Pancreas (tissue), 10 donors: ENCODE measurements around the gene TRAK1. TPM values are rescaled to one million over a fixed set of nuclear protein-coding genes. Genes with fewer than 3 reads are reported as not detected.

ENCODE experiments used
- ATAC-seq, 4 donors: fragments of 200-7000 bp; cut with Tn5 transposase; one replicate each; pipeline versions ENCODE4 v1.8.0 to v1.9.1; 2020; ENCODE audit warnings: mild to moderate bottlenecking in 4 of 4, moderate library complexity in 4 of 4
- DNase-seq, 6 donors: peaks; one replicate each; pipeline ENCODE4 v3.0.0-alpha.2; 2020
- FAIRE-seq: peaks from 2 replicates; lab custom pipeline; 2012; peaks lifted over from hg19 to GRCh38; lab: Jason Lieb, UNC
- H3K27ac ChIP-seq, 4 donors: fragments of 200-600 bp; sonication (generic); 1 replicate in 3 of 4; 2 replicates in 1 of 4; pipeline versions ENCODE4 v1.5.0 to v1.8.0; 2020
- H3K27me3 ChIP-seq, 4 donors: fragments of 200-600 bp; one replicate each; pipeline ENCODE4 v1.8.0; 2021
- H3K36me3 ChIP-seq, 3 donors: fragments of 200-600 bp; sonication (generic) in 1 of 3; one replicate each; pipeline versions ENCODE4 v1.5.0 to v1.8.0; 2020 to 2021
- H3K4me1 ChIP-seq, 3 donors: fragments of 200-600 bp; one replicate each; pipeline ENCODE4 v1.8.0; 2021
- H3K4me3 ChIP-seq, 4 donors: fragments of 200-600 bp; sonication (generic) in 2 of 4; one replicate each; pipeline versions ENCODE4 v1.5.0 to v1.8.0; 2020 to 2021
- H3K9me3 ChIP-seq, 4 donors: fragments of 200-600 bp; one replicate each; pipeline ENCODE4 v1.8.0; 2021
- WGBS, 2 donors: extraction: QIAGEN DNeasy Blood & Tissue Kit; methylation state at CpG; one replicate each; pipeline ENCODE4 v1.1.7; 2013; 5-methylcytosine and 5-hydroxymethylcytosine counted together
- intact Hi-C, 3 donors: fragments of 100-400 bp; cut with DNase I; formaldehyde crosslinking; loops; one replicate each; pipeline versions ENCODE4 v1.11.1 to v1.14.2; 2022
- polyA plus RNA-seq, 2 donors: library from polyadenylated mRNA; stranded (reverse); fragments of 200-250 nt; gene quantifications; one replicate each; pipeline ENCODE4 v1.2.3, GENCODE V29; 2013
- total RNA-seq, 6 donors: library from RNA; stranded (reverse); fragmentation: NEBNext Ultra II Directional in 4 of 6; extraction: Animal tissue kit (Norgen Biotek cat#: 25700) in 4 of 6; gene quantifications; one replicate each; pipeline versions ENCODE4 v1.2.1 to v1.2.4, GENCODE V29; 2021 to 2023
- TF ChIP-seq, protein P1 (sequence below), 4 donors: fragments of 200-600 bp; sonication (generic) in 3 of 4; IDR thresholded peaks; one replicate each; pipeline versions ENCODE4 v1.5.0 to v1.8.0; 2021; ENCODE audit warnings: antibody characterized with exemption in 4 of 4
- donor health status: healthy with polysubstance abuse.
- donor health status: DM: no; HTN: no; CAD: no; lungs with moderate emphysema.
- donor health status: DM: no; HTN: no; CAD: no.
- donor health status: control.
- donor health status: control.
- donor health status: Bipolar disorder and iron deficiency.
- donor health status: DM: yes; HTN: yes; CAD: no.
- donor health status: DM: no; HTN: no; CAD: no.
- donor health status: DM: no; HTN: no; CAD: no.
- donor health status: DM: yes; HTN: yes; CAD: no.

The TRAK1 gene
- total and polyA plus RNA-seq, 8 donors, result 9.3 to 24.3 (median 11.7) TPM

DNA sequence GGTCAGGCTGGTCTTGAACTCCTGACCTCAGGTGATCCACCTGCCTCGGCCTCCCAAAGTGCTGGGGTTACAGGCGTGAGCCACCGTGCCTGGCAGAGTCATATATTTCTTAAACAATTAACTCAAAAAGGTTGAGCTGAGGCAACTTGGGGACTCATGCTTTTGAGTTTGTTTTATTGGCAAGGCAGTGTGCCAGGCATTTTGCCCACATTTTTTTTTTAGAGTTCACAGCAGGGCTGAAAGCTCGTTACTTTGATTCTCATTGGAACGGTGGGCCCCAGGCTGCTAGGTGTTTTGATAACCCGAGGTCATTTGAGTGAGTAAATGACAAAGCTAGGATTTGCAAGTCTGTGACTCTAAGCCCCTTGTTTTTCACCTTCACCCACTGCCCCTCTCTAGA lies 98.6 kb downstream of the TRAK1 start:
- Histone ChIP-seq H3K27me3 (no peaks in the 10 kb centered on the region), H3K36me3 (peaks cover 0 to 15% (median 0%) of the 10 kb centered on the region in 3 donors), H3K4me3 (no peak overlapping the region), H3K4me1 (no peaks in the 10 kb centered on the region), H3K27ac (no peak overlapping the region), H3K9me3 (no peaks in the 10 kb centered on the region)
- WGBS, 2 donors, result 47 to 51% methylated on average over 6 of the region's 6 CpGs
- ATAC-seq, result no peak
- DNase-seq, result no peak
- no peak for FAIRE-seq
- TF ChIP-seq, protein P1, sequence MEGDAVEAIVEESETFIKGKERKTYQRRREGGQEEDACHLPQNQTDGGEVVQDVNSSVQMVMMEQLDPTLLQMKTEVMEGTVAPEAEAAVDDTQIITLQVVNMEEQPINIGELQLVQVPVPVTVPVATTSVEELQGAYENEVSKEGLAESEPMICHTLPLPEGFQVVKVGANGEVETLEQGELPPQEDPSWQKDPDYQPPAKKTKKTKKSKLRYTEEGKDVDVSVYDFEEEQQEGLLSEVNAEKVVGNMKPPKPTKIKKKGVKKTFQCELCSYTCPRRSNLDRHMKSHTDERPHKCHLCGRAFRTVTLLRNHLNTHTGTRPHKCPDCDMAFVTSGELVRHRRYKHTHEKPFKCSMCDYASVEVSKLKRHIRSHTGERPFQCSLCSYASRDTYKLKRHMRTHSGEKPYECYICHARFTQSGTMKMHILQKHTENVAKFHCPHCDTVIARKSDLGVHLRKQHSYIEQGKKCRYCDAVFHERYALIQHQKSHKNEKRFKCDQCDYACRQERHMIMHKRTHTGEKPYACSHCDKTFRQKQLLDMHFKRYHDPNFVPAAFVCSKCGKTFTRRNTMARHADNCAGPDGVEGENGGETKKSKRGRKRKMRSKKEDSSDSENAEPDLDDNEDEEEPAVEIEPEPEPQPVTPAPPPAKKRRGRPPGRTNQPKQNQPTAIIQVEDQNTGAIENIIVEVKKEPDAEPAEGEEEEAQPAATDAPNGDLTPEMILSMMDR (IDR thresholded peaks at IDR 0.05), result no peak
- intact Hi-C loops, result loop anchor here (5.0 to 10.0 kb wide), 3 partner anchors 72 to 295 kb away; no protein-coding TSS in a partner anchor

GRCh38 chr3:42190701-42191442 lies 99.7 kb downstream of the TRAK1 start:
- DNase-seq, result peak in 5 of 6 donors; percentile 46 to 82 (median 60)
- Histone ChIP-seq H3K27ac (no peak overlapping the region), H3K9me3 (no peaks in the 10 kb centered on the region), H3K36me3 (peaks cover 0 to 23% (median 0%) of the 10 kb centered on the region in 3 donors), H3K4me1 (no peaks in the 10 kb centered on the region), H3K4me3 (no peak overlapping the region), H3K27me3 (no peaks in the 10 kb centered on the region)
- FAIRE-seq, result no peak
- peak; percentile 61 to 89 (median 86) for ATAC-seq
- intact Hi-C loops, result loop anchor here (5.0 to 10.0 kb wide), 2 partner anchors 74 to 296 kb away; no protein-coding TSS in a partner anchor
- WGBS, 2 donors, result 39 to 46% methylated on average over 11 of the region's 11 CpGs
- TF ChIP-seq, protein P1 (IDR thresholded peaks at IDR 0.05), result peak; percentile 57 to 91 (median 74)

DNA sequence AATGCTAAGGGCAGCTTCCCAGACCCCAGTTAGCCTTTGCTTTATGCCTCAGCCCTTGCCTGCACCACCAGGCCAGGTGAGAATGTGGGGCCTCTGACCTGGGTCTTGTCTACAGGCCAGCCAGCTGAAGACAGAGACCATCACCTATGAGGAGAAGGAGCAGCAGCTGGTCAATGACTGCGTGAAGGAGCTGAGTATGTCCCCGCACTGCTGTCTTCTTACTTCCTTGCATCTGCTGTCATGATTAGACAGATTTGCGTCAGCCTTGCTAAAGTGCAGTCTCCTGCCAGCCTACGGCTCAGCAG lies 100.2 kb downstream of the TRAK1 start:
- H3K4me3 ChIP-seq, result no peak overlapping the region
- no peaks in the 10 kb centered on the region for H3K27me3 ChIP-seq
- peak in 1 of 4 donors; percentile 33 for ATAC-seq
- no peaks in the 10 kb centered on the region for H3K4me1 ChIP-seq
- peaks cover 0 to 26% (median 0%) of the 10 kb centered on the region in 3 donors for H3K36me3 ChIP-seq
- WGBS, 2 donors, result 64 to 77% methylated on average over 4 of the region's 4 CpGs
- no peaks in the 10 kb centered on the region for H3K9me3 ChIP-seq
- TF ChIP-seq, protein P1 (IDR thresholded peaks at IDR 0.05), result no peak
- FAIRE-seq, result no peak
- H3K27ac ChIP-seq, result no peak overlapping the region
- no peak for DNase-seq
- intact Hi-C loops, result loop anchor here (5.0 to 10.0 kb wide), 2 partner anchors 74 to 297 kb away; no protein-coding TSS in a partner anchor

DNA sequence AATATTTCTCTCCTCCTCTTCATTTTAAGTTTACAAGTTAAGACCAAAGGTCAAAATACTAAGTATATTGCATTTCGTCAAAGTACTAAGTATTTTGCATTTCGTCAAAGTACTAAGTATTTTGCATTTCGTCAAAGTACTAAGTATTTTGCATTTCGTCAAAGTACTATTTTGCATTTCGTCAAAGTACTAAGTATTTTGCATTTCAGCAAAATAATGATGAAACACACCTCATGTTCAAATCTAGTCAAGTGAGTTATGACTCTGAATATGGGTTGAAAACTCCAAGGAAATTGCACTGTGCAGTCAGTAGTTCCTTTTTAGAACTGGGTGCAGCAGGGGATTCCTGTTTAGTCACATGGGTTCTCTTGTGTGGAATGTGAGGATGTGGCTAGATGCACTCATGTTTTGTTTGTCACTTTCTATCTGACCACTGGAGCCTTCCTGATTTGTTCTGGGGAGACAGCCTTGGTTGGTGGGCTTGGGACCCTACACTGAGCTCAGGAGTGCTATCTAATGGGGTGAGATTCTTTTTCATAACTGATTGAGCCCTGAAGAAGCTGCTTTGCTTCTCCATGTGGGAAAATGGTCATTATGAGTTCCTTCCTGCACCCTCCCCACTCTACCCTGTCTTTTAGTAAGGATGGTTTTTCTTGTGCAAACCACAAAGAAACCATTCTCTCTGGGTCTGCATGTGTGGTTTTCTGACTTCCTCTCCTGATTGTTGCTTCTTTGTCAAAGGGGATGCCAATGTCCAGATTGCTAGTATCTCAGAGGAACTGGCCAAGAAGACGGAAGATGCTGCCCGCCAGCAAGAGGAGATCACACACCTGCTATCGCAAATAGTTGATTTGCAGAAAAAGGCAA lies 101.4 kb downstream of the TRAK1 start:
- no peak overlapping the region for H3K4me3 ChIP-seq
- H3K36me3 ChIP-seq, result peaks cover 0 to 29% (median 0%) of the 10 kb centered on the region in 3 donors
- intact Hi-C loops, result loop anchor here (5.0 to 10.0 kb wide), 2 partner anchors 75 to 298 kb away; no protein-coding TSS in a partner anchor
- FAIRE-seq (no peak), ATAC-seq (peak in 2 of 4 donors; percentile 9 to 54), DNase-seq (no peak)
- no peak overlapping the region for H3K27ac ChIP-seq
- 94 to 98% methylated on average over 8 of the region's 8 CpGs for WGBS, 2 donors
- H3K4me1 ChIP-seq, result no peaks in the 10 kb centered on the region
- TF ChIP-seq, protein P1 (IDR thresholded peaks at IDR 0.05), result no peak
- H3K27me3 ChIP-seq, result no peaks in the 10 kb centered on the region
- no peaks in the 10 kb centered on the region for H3K9me3 ChIP-seq
